Measurements from ENCODE around the gene LDHAL6A.
"Not testable (repeated sequence)": the region's sequence is repeated elsewhere in the genome, so short reads cannot be mapped to it uniquely, and the experiment has no call there.

Gene LDHAL6A

GRCh38 chr11:18455686-18456372, at the start of gene LDHAL6A:
LDHAL6A (plus strand) TSS chr11:18455856; CDS start chr11:18456681, 825 bp downstream.
- in situ Hi-C loops (cut with HindIII; ENCODE audit: low sequenced_read_pairs): no loop called here
- no peak for DNase-seq (ENCODE audit: low read depth)
- TF ChIP-seq CTCF (IDR thresholded peaks at IDR 0.05; ENCODE audit: low read depth, low read length, missing control alignments): no peak
- H3K4me3 ChIP-seq (ENCODE audit: low read depth, low read length): no peak within 1 kb of the TSS

GRCh38 chr11:18407400-18407799, 48.3 kb upstream of the LDHAL6A start:
- H3K4me3 ChIP-seq (ENCODE audit: low read depth, low read length); DNase-seq (ENCODE audit: low read depth); in situ Hi-C loops (cut with HindIII; ENCODE audit: low sequenced_read_pairs): not testable (repeated sequence)

- in situ Hi-C loops (cut with HindIII; ENCODE audit: low sequenced_read_pairs): no loop called here
- DNase-seq (ENCODE audit: low read depth): no peak
- TF ChIP-seq CTCF (IDR thresholded peaks at IDR 0.05; ENCODE audit: low read depth, low read length, missing control alignments): no peak
- H3K4me3 ChIP-seq (ENCODE audit: low read depth, low read length): no peak overlapping the region
These were observed 46.9 kb upstream of the LDHAL6A start for GRCh38 chr11:18408558-18409291.

- no peak overlapping the region for H3K4me3 ChIP-seq (ENCODE audit: low read depth, low read length)
- in situ Hi-C loops (cut with HindIII; ENCODE audit: low sequenced_read_pairs): no loop called here
- no peak for DNase-seq (ENCODE audit: low read depth)
- TF ChIP-seq CTCF (IDR thresholded peaks at IDR 0.05; ENCODE audit: low read depth, low read length, missing control alignments): no peak
These were observed 39.2 kb upstream of the LDHAL6A start for GRCh38 chr11:18416459-18416858.

- H3K4me3 ChIP-seq (ENCODE audit: low read depth, low read length): no peak overlapping the region
- no peak for DNase-seq (ENCODE audit: low read depth)
- TF ChIP-seq CTCF (IDR thresholded peaks at IDR 0.05; ENCODE audit: low read depth, low read length, missing control alignments): no peak
- in situ Hi-C loops (cut with HindIII; ENCODE audit: low sequenced_read_pairs): no loop called here
These were observed 36.6 kb upstream of the LDHAL6A start for GRCh38 chr11:18419040-18419439.

GRCh38 chr11:18420067-18420466, 35.6 kb upstream of the LDHAL6A start:
- no peak for DNase-seq (ENCODE audit: low read depth)
- in situ Hi-C loops (cut with HindIII; ENCODE audit: low sequenced_read_pairs): no loop called here
- H3K4me3 ChIP-seq (ENCODE audit: low read depth, low read length): no peak overlapping the region
- no peak for TF ChIP-seq CTCF (IDR thresholded peaks at IDR 0.05; ENCODE audit: low read depth, low read length, missing control alignments)

- TF ChIP-seq CTCF (IDR thresholded peaks at IDR 0.05; ENCODE audit: low read depth, low read length, missing control alignments): no peak
- H3K4me3 ChIP-seq (ENCODE audit: low read depth, low read length): no peak overlapping the region
- in situ Hi-C loops (cut with HindIII; ENCODE audit: low sequenced_read_pairs): no loop called here
- no peak for DNase-seq (ENCODE audit: low read depth)
These were observed 28.4 kb upstream of the LDHAL6A start for GRCh38 chr11:18427240-18427639.
